ENCODE measurements around the gene TMEM253.

Gene TMEM253

DNA sequence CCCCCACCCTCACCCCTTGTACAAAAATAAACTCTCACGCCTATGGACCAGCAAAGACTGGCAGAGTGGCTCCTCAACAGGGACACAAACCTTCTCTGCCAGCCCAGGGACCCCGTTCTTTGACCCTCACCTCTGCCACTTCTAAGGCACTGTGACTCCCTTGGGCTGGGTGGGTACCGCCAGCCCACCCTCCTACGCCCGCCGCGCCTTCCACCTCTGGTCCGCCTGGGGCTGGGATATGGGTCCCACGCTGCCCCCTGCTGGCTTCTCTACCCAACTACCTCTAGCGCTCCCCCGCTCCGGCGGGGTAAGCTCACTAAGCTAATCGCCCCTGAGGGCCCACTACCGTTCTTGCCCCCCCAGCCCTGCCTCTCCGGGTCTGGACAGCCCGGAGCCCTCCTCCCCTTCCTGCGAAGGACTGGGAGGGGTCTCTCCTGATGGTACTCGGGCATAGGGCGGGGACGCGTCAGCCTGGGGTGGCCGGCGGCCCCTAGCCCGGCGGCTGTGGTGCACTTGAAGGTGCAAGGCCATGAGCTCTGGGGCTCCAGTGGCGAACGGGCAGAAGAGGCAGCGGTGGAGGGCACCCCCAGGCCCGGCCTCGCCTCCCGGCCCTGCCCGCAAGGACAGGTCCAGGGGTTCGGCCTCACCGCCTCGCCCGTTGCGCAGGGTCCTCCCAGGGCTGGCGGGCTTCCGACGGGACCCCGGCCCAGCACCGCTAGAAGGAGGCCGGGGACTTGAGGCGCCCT lies 10.5 kb upstream of the TMEM253 start:
- no peak for DNase-seq (ENCODE audit: low read depth in 2 of 2)

DNA sequence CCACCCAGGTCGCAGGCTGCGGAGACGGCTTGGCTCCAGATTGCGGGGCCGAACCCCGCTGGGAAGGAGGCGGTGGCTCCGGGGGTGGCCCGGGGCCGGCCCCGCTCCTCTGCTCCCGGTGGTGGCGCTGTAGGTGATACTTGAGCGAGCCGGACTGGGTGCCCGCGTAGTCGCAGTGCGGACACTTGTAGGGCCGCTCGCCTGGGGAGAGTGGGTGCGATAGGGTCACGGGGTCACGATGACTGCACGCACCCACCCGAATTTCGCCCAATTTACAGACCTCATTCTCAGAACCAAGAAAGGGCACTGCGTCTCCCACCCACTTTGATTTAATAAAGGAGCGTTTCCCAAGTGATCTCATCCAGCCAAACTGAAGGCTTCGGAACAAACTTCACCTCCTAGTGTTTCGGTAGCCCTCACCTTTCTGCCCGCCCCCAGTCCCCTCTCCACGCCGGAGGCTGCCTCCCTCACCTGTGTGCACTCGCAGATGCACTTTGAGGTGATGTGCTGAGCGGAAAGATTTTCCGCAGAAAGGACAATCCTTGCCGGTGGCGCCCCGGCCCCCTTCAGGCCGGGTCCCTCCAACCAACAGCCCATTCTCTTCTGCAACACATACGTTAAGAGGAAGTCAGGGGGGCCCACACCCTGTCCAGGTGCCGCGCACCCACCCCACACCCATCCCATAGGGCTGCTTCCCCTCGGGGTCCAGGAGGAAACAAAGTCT lies 9.8 kb upstream of the TMEM253 start:
- no peak for DNase-seq (ENCODE audit: low read depth in 2 of 2)

DNA sequence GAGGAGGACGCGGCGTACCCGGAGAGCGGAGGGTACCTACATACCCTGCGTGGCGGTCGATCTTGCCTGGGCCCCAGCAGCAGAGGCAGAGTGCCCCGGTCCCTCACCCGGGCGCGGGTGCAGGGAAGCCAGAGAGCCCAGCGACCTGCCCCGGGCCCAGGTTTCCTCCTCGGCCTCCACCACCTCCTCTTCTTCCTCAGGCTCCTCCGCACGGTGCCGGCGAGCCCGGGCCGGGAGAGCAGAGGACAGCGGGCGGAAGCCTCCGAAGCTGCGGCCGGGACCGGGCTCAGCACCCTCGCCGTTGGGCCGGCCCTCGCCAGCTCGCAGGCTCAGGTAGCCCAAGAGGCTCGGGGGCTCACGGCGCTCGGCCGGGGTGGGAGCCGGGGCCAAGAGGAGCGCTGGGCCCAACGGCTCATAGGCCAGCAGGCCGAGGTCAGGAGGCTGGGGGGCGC lies 9.0 kb upstream of the TMEM253 start:
- no peak for DNase-seq (ENCODE audit: low read depth in 2 of 2)

DNA sequence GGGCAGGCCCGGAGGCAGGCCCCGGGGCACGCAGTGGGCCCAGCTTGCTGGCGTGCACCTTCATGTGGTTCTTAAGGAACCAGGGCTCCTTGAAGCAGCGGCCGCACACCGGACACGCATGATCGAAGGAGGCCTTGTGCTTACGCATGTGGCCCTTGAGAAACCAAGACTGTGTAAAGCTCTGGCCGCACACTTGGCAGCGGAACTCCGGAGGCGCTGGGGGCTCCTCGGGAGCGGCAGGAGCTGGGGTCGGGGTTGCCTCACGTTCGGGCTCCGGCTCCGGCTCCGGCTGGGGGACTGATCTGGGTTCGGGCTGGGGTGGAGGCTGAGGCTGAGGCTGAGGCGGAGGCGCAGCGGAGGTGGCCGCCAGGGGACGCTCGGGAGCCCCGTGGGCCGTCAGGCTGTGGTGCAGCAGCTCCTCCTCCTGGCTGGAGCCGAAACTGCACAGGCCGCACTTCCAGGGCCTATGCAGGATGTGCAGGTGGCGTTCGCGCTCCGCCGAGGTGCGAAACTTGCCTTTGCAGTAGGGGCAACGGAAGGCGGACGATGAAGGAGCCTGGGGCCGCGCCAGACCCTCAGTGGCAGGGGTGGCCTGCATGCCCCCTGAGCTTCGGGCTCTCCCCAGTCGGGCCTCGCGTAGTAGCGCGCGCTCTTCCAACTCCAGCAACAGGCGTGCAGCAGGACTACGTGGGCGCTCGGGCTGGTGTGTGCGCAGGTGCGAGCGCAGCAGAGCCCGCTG lies 8.4 kb upstream of the TMEM253 start:
- peak; percentile 82 to 95 for DNase-seq (ENCODE audit: low read depth in 2 of 2)

DNA sequence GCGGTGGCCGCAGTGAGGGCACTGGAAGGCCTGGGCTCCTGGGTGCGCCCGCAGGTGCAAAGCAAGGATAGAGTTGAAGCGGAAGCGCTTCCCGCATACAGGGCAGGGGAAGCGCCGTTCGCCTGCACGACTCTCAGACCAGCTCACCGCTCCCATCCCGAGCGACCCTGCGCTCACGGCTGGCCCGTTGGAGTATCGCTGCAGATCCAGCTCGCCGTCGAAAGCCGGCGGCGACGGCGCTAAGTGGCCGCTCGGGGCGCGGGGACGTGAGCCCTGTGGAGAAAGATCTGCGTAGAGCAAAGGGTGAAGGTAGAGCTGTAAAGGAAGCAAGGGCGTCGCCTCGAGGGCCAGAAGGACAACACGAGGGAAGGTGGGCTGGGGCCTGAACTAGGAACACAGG lies 7.8 kb upstream of the TMEM253 start:
- DNase-seq (ENCODE audit: low read depth in 2 of 2) = no peak

DNA sequence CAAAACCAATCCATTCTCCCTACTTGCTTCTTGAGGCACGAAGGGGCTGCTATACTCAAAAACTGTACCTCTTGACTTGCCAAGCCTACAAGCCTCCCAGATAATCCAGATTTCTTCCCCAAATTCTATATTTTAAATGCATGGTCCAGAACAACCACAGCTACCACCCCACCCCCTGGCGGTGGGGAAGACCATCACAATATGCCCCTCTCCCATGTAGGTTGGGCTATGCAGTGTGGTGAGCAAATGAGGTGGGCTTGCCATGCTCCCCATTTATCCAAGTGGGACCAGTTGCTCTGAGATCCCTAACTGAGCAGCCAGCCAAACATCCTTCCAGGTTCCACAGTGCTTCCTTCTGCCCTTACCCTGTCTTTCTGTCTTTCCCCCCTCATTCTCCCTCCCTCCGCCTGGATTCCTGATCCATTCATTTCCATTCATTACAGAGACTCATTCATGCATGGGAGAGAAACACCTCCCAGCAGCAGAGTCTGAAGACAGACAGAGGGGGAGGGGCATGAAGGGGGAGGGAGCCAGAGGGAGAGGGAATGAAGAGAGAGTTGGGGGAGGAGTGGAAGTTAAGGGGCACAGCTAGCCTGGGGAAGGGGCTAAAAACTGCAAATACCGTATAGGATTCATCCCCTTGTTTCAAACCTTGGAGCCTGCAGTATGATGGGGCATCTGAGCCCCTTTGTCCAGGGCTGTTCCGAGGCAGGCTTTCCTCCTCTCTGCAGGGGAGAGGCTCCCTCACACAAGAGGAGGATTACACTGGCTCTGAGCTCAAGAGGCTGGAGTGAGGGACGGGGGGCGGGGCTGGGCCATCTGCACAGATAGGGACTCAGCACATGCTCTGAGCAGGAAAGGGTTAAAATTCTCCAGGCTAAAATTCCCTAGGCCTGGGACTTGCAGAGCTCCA lies 6.8 kb upstream of the TMEM253 start:
- no peak for DNase-seq (ENCODE audit: low read depth in 2 of 2)

DNA sequence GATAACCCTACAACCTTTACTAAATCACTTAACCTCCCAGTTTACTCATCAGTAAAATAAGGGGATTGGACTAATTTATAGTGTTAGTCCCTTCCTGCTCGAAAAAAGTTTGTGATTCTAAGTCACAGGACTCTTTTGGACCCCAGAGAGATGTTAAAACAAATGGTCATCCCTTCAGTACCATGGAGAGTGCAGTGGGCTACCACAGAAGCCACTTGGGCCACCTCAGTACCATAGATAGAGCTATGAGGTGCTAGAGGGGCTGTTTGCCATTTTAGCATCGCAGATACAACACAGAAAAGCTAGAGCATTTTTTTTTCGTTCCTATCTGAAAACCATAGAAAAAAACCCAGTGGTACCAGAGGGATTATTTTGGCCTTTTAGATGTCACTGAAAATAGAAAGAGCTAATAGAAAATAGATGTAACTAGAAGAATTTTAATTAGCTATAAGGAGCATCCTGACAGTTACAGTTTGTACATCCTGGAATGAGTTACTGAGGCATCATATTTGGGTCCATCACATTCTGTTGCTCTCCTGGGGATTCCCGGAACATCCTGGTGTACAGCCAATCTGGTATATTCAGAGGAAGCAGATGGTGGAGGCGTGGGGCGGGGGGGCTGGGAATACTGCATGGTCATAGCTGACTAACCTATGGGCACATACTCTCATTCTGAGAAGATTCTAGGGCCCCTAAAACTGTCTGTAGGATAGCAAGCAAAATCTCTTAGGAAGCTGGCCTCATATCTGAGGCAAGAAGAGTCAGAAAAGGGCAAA lies 5.2 kb upstream of the TMEM253 start:
- no peak for DNase-seq (ENCODE audit: low read depth in 2 of 2)

DNA sequence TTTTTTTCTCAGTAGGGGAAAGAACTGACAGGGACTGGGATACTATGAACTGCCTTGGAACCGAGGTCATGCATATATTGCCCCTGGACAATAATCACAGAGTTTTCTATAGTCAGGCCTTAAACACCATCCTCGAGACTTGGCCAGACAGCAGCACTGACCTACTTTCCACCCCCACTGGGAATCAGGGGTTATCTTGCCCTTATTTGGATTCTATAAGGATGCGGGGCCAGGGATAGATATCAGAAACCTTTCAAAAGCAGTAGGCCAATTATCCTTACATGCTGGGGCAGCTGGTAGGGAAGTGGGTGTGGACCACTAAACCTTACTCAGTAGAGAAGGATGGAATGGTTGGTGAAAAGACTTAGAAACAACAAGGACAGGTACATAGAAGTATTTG lies 4.4 kb upstream of the TMEM253 start:
- DNase-seq (ENCODE audit: low read depth in 2 of 2) = no peak

DNA sequence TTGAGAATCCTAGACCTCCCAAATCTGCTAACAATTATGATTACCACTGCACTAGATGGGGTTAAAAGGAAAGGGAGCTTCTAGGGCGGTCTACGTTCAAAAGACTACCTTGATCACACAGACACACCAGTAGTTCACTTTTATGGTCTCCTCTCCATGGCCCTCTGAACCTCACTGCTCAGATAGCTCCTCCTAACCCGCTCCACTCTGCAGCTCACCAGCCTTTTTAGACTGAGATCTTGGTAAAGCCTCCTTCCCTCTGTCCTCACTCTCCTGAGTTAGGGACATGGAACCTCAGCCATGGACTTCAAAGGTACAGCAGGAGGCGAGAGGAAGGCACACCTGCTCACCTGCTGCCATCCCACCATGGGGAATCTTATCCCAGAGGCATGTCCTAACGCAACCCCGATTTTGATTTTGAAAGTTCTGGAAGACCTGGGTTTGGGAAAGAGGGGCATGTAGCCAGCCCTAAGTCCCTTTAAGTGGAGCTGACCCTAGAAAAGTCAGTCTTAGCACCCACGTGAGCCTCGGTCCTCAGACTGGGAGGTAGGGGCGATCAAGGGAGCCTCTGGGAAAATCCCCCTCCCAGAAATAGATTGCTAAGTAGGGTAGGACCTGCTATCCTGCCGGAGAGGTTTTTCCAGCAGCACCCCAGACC lies 3.8 kb upstream of the TMEM253 start:
- no peak for DNase-seq (ENCODE audit: low read depth in 2 of 2)

DNA sequence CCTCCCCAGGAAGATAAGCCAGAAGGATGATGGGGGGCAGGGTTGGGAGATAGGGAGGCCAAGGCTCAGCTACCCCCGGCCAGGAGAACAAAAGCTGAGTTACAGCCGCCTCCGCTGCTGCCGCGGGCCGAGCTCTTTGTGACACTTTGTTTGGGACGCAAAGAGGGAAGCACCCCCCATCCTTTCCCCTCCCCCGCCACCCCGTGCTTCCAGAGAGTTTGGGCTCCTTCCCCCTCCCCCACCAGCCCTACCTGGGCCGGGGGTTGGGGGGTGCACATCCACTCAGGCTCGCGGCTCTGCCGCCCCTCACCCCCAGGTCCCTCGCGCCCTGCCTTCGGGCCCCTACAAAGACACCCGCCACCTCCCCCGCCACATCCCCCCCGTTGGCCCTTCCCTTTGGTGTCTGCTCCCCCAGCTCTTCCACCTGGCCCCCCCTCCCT lies 3.2 kb upstream of the TMEM253 start:
- DNase-seq (ENCODE audit: low read depth in 2 of 2) = no peak

DNA sequence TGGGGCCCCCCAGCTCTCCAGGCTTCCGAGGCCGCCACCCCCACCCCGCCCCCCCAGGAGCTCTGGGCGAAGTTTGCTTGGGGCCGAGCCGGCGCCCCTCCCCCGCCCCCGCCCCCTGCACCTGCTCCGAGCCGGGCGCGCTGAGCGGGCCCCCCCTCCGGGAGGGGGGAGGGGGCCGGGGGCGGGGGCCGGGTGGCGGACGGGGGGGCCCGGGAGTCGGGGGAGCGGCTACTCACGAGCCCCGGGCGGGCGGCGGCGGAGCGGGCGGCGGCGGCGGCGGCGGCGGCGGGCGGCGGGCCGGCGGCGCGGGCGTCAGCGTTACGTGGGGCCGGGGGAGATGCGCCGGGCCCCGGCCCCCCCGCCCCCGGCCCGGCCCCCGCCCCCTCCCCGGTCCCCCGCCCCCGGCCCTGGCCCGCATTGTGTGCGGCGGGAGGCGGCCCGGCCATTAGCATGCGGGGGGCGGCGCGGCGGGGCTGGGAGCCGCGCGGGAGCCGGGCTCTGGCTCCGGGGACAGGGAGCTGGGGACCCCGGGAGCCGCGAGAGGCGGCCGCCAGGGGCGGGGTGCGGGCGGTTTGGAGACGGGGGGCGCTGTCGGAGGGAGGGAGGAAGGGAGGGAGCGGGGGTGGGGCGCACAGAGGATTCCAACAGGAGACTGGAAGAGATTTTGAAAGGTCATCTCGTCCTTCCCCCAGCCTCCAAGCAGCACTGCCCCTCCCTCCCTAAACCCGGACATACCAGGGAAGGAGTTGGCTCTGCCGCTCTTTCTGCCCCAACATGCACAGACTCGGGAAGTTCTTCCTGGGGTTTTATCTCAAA lies 2.6 kb upstream of the TMEM253 start, which contains the start of gene ZNF219:
TSS of gene ZNF219 (minus strand) at position 580 of the 816 bp plus-strand sequence. CDS start 5,064 bp downstream, outside the sequence.
- no peak for DNase-seq (ENCODE audit: low read depth in 2 of 2)

DNA sequence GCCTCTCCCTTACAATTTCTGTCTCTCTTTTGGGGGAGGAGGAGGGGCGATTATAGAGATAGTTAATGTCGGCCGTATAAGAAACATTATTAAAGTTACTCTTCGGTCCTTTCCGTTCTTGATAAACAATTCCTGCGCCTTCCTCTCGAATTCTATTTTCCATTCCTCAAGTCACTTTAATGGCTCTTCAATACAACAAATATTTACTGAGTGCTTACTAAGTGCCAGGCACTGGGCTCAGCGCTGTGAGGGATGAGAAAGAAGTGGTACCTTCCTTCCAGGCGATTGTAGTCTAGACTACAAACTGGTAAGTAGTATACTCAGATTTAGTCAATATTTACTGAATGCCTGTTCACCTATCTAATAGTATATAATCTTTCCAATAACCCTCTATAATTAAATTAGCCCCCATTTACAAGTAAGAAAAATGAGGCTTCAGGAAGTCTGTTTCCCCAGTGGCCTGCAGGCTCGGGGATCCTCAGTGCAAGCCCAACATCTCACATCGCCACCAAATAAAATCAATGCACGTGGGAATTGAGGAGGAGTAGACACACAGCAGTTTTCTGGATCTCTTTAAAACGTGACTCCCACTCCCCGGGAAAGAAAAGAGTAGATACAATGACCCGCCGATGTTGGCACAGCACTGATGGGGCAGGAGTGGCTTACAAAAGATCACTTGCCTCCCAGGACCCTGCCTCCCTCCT lies 1.8 kb upstream of the TMEM253 start:
- DNase-seq (ENCODE audit: low read depth in 2 of 2) = no peak

DNA sequence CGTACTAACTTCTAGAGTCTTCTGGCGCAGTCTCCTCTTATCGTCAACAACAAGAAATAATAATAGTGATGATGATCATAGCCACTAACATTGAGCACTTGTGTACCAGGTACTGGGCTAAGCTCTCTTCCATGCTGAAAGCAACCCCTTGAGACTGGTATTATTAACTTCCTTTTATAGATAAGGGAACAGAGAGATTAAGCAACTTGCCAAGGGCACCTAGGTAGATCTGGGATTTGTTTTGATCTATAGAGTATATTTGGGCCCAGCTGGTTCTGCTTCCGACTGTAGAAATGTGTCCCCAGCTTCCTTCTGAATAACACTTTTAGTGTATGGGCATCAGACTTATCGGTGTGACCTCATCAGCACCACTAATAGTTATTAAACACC lies 1.3 kb upstream of the TMEM253 start:
- DNase-seq (ENCODE audit: low read depth in 2 of 2) = no peak

DNA sequence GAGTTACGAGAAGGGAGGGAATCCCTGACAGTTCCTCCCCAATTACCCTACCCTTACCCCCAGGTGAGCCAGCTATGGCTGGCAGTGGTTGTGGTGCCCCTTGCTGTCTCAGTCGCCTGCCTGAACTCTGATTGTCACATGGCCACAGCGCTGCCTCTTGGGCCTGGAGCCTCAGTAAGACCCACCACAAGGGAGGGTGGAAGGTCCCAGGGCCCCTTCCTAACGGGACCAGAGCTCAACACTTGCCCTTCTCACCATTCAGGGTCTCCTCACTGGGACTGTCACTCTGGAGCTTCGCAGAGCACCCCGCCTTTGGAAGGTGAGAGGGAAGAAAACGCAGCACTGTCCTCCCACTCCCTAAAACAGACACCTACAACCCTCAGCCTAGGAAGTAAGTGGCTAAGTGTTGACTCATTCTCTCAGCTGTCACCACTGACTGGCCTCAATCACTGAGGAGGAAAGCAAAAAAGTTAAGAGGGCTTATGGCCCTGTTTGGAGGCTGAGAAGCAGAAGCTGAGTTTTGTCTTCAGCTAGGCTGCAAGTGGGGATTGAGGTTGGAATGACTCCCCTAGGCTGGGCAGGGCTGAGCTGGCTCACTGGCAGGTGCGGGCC lies 1.0 kb downstream of the TMEM253 start:
- DNase-seq (ENCODE audit: low read depth in 2 of 2) = no peak

DNA sequence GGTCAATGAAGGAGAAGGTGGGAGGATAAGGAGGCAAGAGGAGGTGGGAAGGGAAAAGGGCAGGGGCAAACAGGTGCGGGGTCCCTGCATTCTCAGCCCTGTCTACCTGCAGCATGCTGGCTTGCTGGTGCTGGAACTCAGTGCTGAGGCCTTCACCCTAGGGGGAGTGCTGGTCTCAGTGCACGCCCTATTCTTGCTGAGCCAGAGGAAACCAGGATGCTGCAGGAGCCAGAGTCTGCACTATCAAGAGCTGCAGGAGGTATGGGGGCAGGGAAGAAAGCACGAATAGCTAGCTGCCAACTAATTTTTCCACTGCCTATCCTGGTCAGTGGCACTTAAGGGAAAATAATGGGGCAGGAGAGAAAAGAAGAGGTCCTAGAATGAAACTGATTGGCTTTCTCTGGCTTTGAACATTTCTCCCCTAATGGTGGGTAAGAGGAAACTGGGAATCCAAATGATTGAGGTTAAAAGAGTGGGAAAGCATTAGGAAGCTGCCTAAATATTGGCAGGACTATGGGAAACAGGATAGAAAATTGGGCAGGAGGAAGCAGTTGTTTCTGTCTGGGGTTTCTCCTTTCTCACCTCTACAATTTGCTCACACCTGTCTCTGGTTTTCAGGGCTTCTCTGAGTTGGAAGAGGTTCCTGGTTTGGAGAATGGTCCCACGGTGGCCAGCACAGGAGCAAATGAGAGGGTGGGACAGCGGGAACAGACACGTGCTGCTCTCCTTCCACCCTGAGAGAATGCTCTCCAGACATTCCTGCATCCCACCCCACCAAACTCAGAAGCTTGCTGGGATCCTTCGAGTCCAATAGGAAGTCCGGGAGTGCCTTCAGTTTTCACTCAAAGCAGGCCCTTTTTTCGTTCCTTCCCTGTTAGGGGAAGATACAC lies 1.9 kb downstream of the TMEM253 start:
- no peak for DNase-seq (ENCODE audit: low read depth in 2 of 2)

DNA sequence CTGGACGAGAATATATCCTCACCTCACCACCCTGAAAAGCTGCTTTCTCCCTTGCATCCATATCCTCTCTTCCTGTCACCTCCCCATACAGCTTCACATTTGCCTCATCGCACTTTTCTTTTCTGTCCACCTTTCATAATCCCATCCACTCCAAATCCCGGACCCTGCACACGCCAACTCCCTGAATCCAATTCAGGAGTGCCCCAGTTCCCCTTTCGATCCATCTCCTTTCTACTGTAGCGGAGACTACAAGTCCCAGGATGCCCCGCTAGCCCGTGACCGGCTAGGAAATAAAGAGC lies 2.5 kb downstream of the TMEM253 start:
- DNase-seq (ENCODE audit: low read depth in 2 of 2) = no peak

DNA sequence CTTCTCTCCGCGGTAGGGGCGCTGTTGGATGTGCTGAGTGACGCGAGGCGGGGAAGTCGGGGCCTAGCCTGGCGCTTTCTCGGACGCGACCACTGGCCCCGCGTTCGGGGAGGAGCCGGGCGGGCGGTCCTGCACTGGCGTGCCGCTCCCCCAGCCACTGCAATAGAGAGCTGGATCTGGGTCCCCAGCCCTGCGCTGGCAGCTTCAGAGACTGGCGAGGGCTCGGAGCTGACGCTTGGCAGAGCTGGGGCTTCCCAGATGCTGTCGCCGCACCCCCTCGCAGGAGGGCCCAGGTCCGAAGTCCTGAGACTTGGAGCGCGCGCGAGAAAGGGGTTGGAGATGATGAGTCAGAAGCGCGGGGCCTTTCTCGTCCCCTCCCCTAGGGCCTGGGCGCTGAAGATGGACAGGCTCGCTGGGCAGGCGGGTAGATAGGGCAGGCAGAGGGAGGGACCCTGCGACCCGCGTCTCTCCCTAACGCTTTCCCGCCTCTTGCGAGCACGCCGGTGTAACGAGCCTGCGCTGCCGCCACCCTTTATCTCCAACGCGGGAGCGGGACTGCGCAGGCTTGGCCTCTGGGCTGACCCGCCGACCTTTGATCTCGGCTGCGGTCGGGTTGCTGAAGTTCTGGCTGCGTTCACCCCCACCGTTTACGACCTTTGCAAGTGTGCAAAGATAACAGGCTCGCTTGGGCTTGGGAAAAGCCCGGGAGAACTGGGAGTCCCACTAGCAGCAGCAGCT lies 3.0 kb downstream of the TMEM253 start:
- DNase-seq (ENCODE audit: low read depth in 2 of 2) = peak; percentile 81 to 82
